HS-27A (cell line): ENCODE data around the gene LRP1-AS.

Experiments used
- DNase-seq: peaks from one replicate; pipeline ENCODE4 v3.0.0-alpha.2; 2012; ENCODE audit warnings: low read depth, missing footprints

LRP1-AS gene

GRCh38 chr12:57160040-57160439 is 12.6 kb upstream of the LRP1-AS start:
- DNase-seq, result no peak

GRCh38 chr12:57159311-57159710 is 11.9 kb upstream of the LRP1-AS start:
- no peak for DNase-seq

- DNase-seq, result no peak
Observed at GRCh38 chr12:57158665-57159064, 11.2 kb upstream of the LRP1-AS start.

- no peak for DNase-seq
Observed at GRCh38 chr12:57158186-57158585, 10.8 kb upstream of the LRP1-AS start.

GRCh38 chr12:57157588-57158173 is 10.3 kb upstream of the LRP1-AS start:
- no peak for DNase-seq

- no peak for DNase-seq
Observed at GRCh38 chr12:57156701-57157403, 9.4 kb upstream of the LRP1-AS start.

GRCh38 chr12:57154804-57155434 is 7.5 kb upstream of the LRP1-AS start:
- DNase-seq, result no peak

- DNase-seq, result no peak
Observed at GRCh38 chr12:57154076-57154475, 6.7 kb upstream of the LRP1-AS start.

- no peak for DNase-seq
Observed at GRCh38 chr12:57153415-57153997, 6.1 kb upstream of the LRP1-AS start.

- DNase-seq, result no peak
Observed at GRCh38 chr12:57152639-57153038, 5.2 kb upstream of the LRP1-AS start.

GRCh38 chr12:57151741-57152630 is 4.6 kb upstream of the LRP1-AS start:
- DNase-seq, result no peak

- no peak for DNase-seq
Observed at GRCh38 chr12:57150400-57151000, 3.1 kb upstream of the LRP1-AS start.

GRCh38 chr12:57149245-57149900 is 2.0 kb upstream of the LRP1-AS start:
- no peak for DNase-seq

- no peak for DNase-seq
Observed at GRCh38 chr12:57148469-57149244, 1.2 kb upstream of the LRP1-AS start.

GRCh38 chr12:57146092-57146491 is 1.3 kb downstream of the LRP1-AS start:
- DNase-seq, result no peak

- no peak for DNase-seq
Observed at GRCh38 chr12:57145460-57146059, 1.9 kb downstream of the LRP1-AS start.

- no peak for DNase-seq
Observed at GRCh38 chr12:57143454-57143853, 4.0 kb downstream of the LRP1-AS start.

GRCh38 chr12:57142727-57143126 is 4.7 kb downstream of the LRP1-AS start:
- DNase-seq, result no peak

- no peak for DNase-seq
Observed at GRCh38 chr12:57142121-57142520, 5.3 kb downstream of the LRP1-AS start.

- DNase-seq, result no peak
Observed at GRCh38 chr12:57141249-57141648, 6.2 kb downstream of the LRP1-AS start.
